ENCODE results near the gene HTR1D. TPM values are rescaled to one million over a fixed set of nuclear protein-coding genes. Genes with fewer than 3 reads are reported as not detected.

HTR1D gene
- total RNA-seq, 4 donors from 2014 or later, result not detected

GRCh38 chr1:23222742-23223141 lies 5.4 kb upstream of the HTR1D start:
- TF ChIP-seq, protein P1, sequence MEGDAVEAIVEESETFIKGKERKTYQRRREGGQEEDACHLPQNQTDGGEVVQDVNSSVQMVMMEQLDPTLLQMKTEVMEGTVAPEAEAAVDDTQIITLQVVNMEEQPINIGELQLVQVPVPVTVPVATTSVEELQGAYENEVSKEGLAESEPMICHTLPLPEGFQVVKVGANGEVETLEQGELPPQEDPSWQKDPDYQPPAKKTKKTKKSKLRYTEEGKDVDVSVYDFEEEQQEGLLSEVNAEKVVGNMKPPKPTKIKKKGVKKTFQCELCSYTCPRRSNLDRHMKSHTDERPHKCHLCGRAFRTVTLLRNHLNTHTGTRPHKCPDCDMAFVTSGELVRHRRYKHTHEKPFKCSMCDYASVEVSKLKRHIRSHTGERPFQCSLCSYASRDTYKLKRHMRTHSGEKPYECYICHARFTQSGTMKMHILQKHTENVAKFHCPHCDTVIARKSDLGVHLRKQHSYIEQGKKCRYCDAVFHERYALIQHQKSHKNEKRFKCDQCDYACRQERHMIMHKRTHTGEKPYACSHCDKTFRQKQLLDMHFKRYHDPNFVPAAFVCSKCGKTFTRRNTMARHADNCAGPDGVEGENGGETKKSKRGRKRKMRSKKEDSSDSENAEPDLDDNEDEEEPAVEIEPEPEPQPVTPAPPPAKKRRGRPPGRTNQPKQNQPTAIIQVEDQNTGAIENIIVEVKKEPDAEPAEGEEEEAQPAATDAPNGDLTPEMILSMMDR (IDR thresholded peaks at IDR 0.05; ENCODE audit: low read depth), result no peak

DNA sequence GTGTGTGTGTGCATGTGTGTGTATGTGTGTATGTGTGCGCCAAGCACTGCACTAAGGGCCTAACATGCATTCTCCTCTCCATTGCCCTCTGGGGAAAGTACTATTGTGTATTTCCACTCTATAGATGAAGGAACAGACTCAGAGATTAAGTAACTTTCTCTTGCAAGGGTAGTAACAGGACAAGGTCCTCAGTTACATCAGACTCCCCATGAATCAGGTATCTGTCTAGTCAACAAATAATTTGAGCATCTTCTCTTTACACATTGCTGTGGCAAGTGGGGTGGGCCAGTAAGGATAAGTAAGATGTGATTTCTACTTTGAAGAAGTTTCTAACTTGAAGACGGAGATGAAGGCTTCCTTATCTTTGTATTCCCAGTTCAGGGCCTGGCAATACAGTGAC lies 5.0 kb upstream of the HTR1D start:
- TF ChIP-seq, protein P1 (IDR thresholded peaks at IDR 0.05; ENCODE audit: low read depth), result no peak

- TF ChIP-seq, protein P1 (IDR thresholded peaks at IDR 0.05; ENCODE audit: low read depth), result no peak
Measured at GRCh38 chr1:23221107-23221506, 3.8 kb upstream of the HTR1D start.

DNA sequence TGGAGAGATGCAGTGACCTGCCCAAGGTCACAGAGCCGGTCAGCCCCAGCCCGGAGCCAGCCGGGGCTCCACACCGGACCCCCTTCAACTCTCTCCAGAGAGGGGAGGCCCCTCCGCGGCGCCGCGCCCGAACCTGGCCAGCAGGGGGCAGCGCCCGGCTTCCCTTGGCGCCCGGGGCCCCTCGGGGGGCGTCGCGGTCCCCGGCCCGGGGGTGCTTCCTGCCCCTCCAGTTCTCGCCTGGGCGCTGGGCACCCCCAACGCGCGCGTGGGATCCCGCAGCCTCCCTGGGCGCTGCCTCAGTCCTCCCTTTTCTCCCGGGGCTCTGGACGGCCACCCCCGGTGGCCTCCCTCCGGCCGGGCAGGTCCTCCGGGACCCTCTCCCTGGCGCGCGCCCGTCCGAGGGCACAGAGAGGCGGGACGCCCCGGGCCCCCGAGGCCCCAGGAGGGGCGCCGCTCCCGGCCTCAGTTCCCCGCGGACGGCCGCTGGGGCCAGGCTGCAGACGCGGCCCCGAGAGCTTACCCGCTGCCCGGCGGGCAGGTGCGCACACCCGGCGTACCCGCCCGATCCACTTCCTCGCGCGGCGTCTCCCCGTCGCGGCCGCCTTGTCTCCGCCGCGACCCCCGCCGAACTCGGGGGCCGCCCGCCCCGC lies 406 bp downstream of the HTR1D start:
- TF ChIP-seq, protein P1 (IDR thresholded peaks at IDR 0.05; ENCODE audit: low read depth), result no peak

GRCh38 chr1:23215751-23216449 lies 1.4 kb downstream of the HTR1D start:
- TF ChIP-seq, protein P1 (IDR thresholded peaks at IDR 0.05; ENCODE audit: low read depth), result no peak

DNA sequence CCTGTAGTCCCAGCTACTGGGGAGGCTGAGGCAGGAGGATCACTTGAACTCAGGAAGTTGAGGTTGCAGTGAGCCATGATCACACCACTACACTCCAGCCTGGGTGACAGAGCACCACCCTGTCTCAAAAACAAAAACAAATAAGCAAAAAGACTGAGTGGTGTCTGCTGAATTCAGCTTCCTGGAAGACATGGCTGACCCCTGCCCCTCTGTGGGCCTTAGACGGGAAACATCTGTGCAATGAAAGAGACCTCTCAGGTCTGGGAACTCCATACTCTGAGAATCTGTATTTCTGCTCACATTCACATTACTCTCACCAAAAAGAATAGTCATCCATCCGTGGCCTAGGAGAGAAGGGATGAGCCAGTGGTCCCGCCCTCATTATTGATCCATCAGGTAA lies 2.0 kb downstream of the HTR1D start:
- TF ChIP-seq, protein P1 (IDR thresholded peaks at IDR 0.05; ENCODE audit: low read depth), result no peak

- TF ChIP-seq, protein P1 (IDR thresholded peaks at IDR 0.05; ENCODE audit: low read depth), result no peak
Measured at GRCh38 chr1:23214640-23215039, 2.7 kb downstream of the HTR1D start.
